ENCODE measurements around the gene ZBTB16.

ZBTB16 gene, protein sequence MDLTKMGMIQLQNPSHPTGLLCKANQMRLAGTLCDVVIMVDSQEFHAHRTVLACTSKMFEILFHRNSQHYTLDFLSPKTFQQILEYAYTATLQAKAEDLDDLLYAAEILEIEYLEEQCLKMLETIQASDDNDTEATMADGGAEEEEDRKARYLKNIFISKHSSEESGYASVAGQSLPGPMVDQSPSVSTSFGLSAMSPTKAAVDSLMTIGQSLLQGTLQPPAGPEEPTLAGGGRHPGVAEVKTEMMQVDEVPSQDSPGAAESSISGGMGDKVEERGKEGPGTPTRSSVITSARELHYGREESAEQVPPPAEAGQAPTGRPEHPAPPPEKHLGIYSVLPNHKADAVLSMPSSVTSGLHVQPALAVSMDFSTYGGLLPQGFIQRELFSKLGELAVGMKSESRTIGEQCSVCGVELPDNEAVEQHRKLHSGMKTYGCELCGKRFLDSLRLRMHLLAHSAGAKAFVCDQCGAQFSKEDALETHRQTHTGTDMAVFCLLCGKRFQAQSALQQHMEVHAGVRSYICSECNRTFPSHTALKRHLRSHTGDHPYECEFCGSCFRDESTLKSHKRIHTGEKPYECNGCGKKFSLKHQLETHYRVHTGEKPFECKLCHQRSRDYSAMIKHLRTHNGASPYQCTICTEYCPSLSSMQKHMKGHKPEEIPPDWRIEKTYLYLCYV

DNA sequence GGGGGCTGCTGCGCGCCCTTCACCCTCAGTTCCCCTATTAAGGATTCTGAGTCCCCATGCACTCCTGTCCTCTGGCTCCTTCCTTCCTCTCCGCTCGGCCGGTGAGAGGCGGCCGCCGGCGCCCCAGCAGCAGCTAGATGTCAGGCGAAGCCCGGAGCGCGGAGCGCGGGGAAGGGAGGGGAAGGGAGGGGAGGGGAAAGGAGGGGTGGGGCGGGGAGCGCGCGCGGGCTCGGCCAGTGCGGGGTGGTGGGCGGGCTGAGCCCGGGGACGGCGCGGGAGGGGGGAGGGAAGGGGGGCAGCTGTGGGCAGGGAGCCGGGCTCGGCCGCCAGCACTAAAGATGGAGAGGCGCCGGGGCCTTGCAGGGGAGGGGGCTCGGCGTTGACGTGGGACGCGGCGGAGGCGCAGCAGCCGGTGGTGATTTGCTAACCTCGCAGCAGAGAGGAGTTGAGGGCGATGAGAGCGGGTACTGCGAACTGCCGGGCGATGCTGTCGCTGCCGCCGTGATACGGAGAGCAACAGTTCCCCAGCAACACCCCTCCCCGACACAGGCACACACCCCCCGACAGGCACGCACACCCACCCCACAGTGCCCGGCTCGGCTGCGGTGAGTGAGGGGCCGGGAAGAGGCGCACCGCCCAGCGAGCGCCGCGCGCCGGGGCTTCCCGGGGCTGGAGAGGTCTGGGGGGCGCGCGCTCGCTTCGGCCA lies at the start of gene ZBTB16:
Gene ZBTB16, plus strand, starts transcription at position 434 of the 706 bp plus-strand sequence. CDS start 3,590 bp downstream, outside the sequence.
- H3K9ac ChIP-seq (ENCODE audit: insufficient read length): no peak within 1 kb of the TSS
- no peaks in the 10 kb centered on the region for H3K36me3 ChIP-seq (ENCODE audit: insufficient read depth, low read length)
- TF ChIP-seq FOXP2 (optimal IDR thresholded peaks at IDR 0.05; ENCODE audit: control extremely low read depth, extremely low read length, insufficient read depth): no peak
- TF ChIP-seq EZH2 (IDR thresholded peaks at IDR 0.05): no peak
- TF ChIP-seq POLR2AphosphoS5 (IDR thresholded peaks at IDR 0.05; ENCODE audit: borderline replicate concordance, low read depth, low read length): no peak
- peak within 1 kb of the TSS; percentile 79 for H3K4me3 ChIP-seq
- no peak for DNase-seq (ENCODE audit: low read depth, low spot score)
- H3K27ac ChIP-seq: no peak within 1 kb of the TSS
- no peaks in the 10 kb centered on the region for H3K9me3 ChIP-seq (ENCODE audit: low read depth, low read length)

DNA sequence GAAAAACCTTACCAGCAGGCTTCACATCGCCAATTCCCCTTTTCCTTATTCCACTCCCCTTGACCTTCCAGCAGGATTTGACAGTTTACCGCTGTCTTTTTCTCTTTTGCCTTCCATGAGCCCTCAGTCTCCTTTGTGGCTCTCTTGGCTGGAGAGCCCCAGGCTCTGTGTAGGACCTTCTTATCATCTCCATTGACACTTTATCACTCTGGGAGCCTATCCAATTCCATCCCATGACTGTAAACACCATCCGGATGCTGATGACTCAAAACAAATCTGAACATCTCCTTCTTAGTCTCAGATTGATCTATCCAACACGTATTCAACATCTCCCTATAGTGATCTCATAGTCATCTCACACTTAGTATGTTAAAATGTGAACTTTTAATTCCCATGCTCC lies 48.6 kb upstream of the ZBTB16 start:
- Histone ChIP-seq H3K9me3 (ENCODE audit: low read depth, low read length) (no peaks in the 10 kb centered on the region), H3K4me3 (no peak overlapping the region), H3K36me3 (ENCODE audit: insufficient read depth, low read length) (no peaks in the 10 kb centered on the region), H3K9ac (ENCODE audit: insufficient read length) (no peak overlapping the region), H3K27ac (no peak overlapping the region)
- no peak for TF ChIP-seq POLR2AphosphoS5 (IDR thresholded peaks at IDR 0.05; ENCODE audit: borderline replicate concordance, low read depth, low read length)
- no peak for TF ChIP-seq FOXP2 (optimal IDR thresholded peaks at IDR 0.05; ENCODE audit: control extremely low read depth, extremely low read length, insufficient read depth)
- no peak for TF ChIP-seq EZH2 (IDR thresholded peaks at IDR 0.05)
- DNase-seq (ENCODE audit: low read depth, low spot score): no peak

DNA sequence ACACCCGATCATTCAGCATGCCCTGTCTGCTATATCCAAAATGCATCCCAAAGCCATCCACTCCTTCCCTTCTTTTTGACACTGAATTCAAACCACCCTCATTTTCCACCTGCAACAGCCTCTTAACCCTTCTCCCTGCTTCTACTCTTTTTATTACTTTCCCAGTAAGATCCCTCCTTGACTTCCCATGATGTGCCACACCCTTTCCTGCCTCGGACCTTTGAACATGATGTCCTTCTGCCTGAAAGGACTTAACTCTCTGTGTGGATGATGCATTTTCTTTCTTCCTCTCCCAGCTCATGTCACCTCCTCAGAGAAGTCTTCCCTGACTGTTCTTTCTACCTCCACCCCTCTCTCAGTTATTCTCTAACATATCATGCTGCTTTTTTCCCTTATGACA lies 48.1 kb upstream of the ZBTB16 start:
- no peak overlapping the region for H3K4me3 ChIP-seq
- no peaks in the 10 kb centered on the region for H3K36me3 ChIP-seq (ENCODE audit: insufficient read depth, low read length)
- no peak for DNase-seq (ENCODE audit: low read depth, low spot score)
- no peaks in the 10 kb centered on the region for H3K9me3 ChIP-seq (ENCODE audit: low read depth, low read length)
- no peak overlapping the region for H3K9ac ChIP-seq (ENCODE audit: insufficient read length)
- no peak overlapping the region for H3K27ac ChIP-seq
- TF ChIP-seq EZH2 (IDR thresholded peaks at IDR 0.05) (no peak), POLR2AphosphoS5 (IDR thresholded peaks at IDR 0.05; ENCODE audit: borderline replicate concordance, low read depth, low read length) (no peak), FOXP2 (optimal IDR thresholded peaks at IDR 0.05; ENCODE audit: control extremely low read depth, extremely low read length, insufficient read depth) (no peak)

DNA sequence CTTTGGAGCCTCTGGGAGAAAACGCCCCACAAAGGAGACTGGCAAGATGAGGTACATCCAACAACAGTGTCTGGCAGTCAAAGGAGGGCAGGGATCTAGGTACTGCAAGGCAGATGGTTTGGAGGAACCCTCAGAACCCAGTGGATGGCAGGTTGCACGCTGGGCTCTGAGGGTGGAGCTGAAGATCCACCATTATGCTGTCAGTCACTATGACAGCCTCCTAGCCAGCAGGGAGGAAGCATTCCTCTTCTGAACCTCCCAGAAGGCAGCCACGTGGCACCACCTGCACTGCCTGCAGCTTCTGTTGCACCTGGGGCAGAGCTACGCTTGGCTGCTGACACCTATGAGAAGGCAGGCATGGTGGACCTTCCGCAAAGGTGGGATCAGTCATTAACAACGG lies 44.4 kb upstream of the ZBTB16 start:
- H3K27ac ChIP-seq: no peak overlapping the region
- no peaks in the 10 kb centered on the region for H3K36me3 ChIP-seq (ENCODE audit: insufficient read depth, low read length)
- H3K9ac ChIP-seq (ENCODE audit: insufficient read length): no peak overlapping the region
- no peaks in the 10 kb centered on the region for H3K9me3 ChIP-seq (ENCODE audit: low read depth, low read length)
- H3K4me3 ChIP-seq: no peak overlapping the region
- no peak for TF ChIP-seq EZH2 (IDR thresholded peaks at IDR 0.05)
- TF ChIP-seq POLR2AphosphoS5 (IDR thresholded peaks at IDR 0.05; ENCODE audit: borderline replicate concordance, low read depth, low read length): no peak
- no peak for TF ChIP-seq FOXP2 (optimal IDR thresholded peaks at IDR 0.05; ENCODE audit: control extremely low read depth, extremely low read length, insufficient read depth)
- DNase-seq (ENCODE audit: low read depth, low spot score): no peak

DNA sequence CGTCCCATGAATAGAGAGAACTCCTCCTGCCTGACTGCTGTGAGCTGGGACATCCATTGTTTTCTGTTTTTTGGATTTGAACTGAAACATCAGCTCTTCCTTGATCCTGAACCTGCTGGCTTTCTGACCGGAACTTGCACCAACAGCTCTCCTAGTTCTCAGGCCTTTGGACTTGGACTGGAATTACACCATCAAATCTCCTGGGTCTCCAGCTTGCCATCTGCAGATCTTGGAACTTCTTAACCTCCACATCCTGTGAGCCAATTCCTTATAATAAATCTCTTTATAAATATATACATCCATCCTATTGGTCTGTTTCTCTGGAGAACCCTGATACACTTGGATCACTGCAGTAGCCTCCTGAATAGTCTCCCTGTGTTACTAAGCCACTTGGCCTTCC lies 42.5 kb upstream of the ZBTB16 start:
- H3K27ac ChIP-seq: no peak overlapping the region
- H3K36me3 ChIP-seq (ENCODE audit: insufficient read depth, low read length): no peaks in the 10 kb centered on the region
- no peak for TF ChIP-seq FOXP2 (optimal IDR thresholded peaks at IDR 0.05; ENCODE audit: control extremely low read depth, extremely low read length, insufficient read depth)
- no peak for TF ChIP-seq EZH2 (IDR thresholded peaks at IDR 0.05)
- TF ChIP-seq POLR2AphosphoS5 (IDR thresholded peaks at IDR 0.05; ENCODE audit: borderline replicate concordance, low read depth, low read length): no peak
- H3K9me3 ChIP-seq (ENCODE audit: low read depth, low read length): no peaks in the 10 kb centered on the region
- H3K4me3 ChIP-seq: no peak overlapping the region
- DNase-seq (ENCODE audit: low read depth, low spot score): no peak
- H3K9ac ChIP-seq (ENCODE audit: insufficient read length): no peak overlapping the region

DNA sequence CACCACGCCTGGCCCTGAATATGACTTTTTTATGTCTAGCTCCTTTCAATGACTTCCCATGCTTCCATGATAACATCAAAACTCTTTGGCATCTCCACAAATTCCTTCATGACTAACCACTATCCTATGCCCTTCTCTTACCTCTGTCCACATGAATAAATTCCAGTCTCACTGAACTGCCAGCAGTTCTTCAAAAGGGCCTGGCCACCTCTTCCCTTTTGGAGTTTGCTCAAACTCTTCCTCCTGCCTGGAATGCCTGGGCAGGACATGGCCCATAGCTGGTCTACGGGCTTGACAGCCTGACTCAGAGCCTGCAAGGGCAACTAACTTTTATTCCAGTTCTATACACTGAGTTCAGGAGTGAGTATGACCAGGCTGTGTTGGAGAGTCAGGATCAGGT lies 41.8 kb upstream of the ZBTB16 start:
- H3K27ac ChIP-seq: no peak overlapping the region
- no peaks in the 10 kb centered on the region for H3K9me3 ChIP-seq (ENCODE audit: low read depth, low read length)
- no peak for TF ChIP-seq POLR2AphosphoS5 (IDR thresholded peaks at IDR 0.05; ENCODE audit: borderline replicate concordance, low read depth, low read length)
- TF ChIP-seq FOXP2 (optimal IDR thresholded peaks at IDR 0.05; ENCODE audit: control extremely low read depth, extremely low read length, insufficient read depth): no peak
- no peak for TF ChIP-seq EZH2 (IDR thresholded peaks at IDR 0.05)
- no peak for DNase-seq (ENCODE audit: low read depth, low spot score)
- no peak overlapping the region for H3K4me3 ChIP-seq
- H3K36me3 ChIP-seq (ENCODE audit: insufficient read depth, low read length): no peaks in the 10 kb centered on the region
- no peak overlapping the region for H3K9ac ChIP-seq (ENCODE audit: insufficient read length)

DNA sequence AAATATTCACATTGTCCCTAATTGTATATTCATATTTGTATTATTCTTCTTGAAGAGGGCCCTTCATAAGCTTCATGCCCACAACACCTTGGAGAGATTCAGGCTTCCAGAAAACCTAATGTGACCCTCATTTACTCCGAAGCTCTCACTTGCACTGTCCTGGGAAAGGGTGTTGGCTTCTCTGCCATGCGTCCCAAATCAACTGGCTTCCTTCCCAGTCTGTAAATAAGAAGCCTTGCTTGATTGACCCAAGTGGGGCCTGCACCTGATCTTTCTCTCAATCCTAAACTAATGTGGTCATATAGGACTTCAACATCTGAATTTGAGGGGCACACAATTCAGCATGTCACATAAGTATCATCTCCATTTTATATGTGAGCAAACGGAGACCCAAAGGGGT lies 40.5 kb upstream of the ZBTB16 start:
- Histone ChIP-seq H3K9me3 (ENCODE audit: low read depth, low read length) (no peaks in the 10 kb centered on the region), H3K4me3 (no peak overlapping the region), H3K9ac (ENCODE audit: insufficient read length) (no peak overlapping the region), H3K36me3 (ENCODE audit: insufficient read depth, low read length) (no peaks in the 10 kb centered on the region), H3K27ac (no peak overlapping the region)
- DNase-seq (ENCODE audit: low read depth, low spot score): no peak
- TF ChIP-seq FOXP2 (optimal IDR thresholded peaks at IDR 0.05; ENCODE audit: control extremely low read depth, extremely low read length, insufficient read depth) (no peak), POLR2AphosphoS5 (IDR thresholded peaks at IDR 0.05; ENCODE audit: borderline replicate concordance, low read depth, low read length) (no peak), EZH2 (IDR thresholded peaks at IDR 0.05) (no peak)

DNA sequence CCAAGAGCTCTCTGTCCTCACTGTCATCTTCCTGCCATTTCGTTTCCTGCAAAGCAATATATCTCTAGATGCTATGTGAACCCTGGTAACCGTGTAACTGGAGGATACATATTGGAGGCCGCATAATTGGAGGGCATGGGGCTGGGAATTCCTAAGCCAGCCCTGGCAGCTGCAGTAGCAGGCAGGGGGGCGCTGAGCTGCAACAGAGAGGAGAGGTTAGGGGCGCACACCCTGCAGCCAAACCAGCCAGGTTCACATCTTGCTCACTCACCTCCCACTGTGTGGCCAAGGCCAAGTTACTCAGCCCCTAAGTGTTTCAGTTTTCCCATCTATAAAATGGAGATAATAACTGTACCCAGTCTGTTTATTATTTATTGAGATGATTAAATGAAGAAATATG lies 39.9 kb upstream of the ZBTB16 start:
- TF ChIP-seq FOXP2 (optimal IDR thresholded peaks at IDR 0.05; ENCODE audit: control extremely low read depth, extremely low read length, insufficient read depth) (no peak), EZH2 (IDR thresholded peaks at IDR 0.05) (no peak), POLR2AphosphoS5 (IDR thresholded peaks at IDR 0.05; ENCODE audit: borderline replicate concordance, low read depth, low read length) (no peak)
- no peaks in the 10 kb centered on the region for H3K9me3 ChIP-seq (ENCODE audit: low read depth, low read length)
- no peak overlapping the region for H3K4me3 ChIP-seq
- no peak for DNase-seq (ENCODE audit: low read depth, low spot score)
- H3K27ac ChIP-seq: no peak overlapping the region
- H3K36me3 ChIP-seq (ENCODE audit: insufficient read depth, low read length): no peaks in the 10 kb centered on the region
- no peak overlapping the region for H3K9ac ChIP-seq (ENCODE audit: insufficient read length)
